Liver (tissue), 3 donors: ENCODE measurements around the gene RRP12.

ENCODE experiments used
- CTCF ChIP-seq: fragments of 150-350 bp; IDR thresholded peaks from 2 replicates; pipeline ENCODE4 v1.5.1; 2017; ENCODE audit warnings: improper control_type of control experiment, low read depth, low read length; ENCODE audit not compliant: missing input control
- FOXA1 ChIP-seq: IDR thresholded peaks from 2 replicates; pipeline ENCODE4 v1.6.1; 2016; ENCODE audit warnings: antibody characterized with exemption
- REST ChIP-seq: IDR thresholded peaks from 2 replicates; pipeline ENCODE4 v1.6.1; 2016; ENCODE audit warnings: antibody characterized with exemption, mild to moderate bottlenecking
- RXRA ChIP-seq, 2 donors: IDR thresholded peaks; 2 replicates each; pipeline ENCODE4 v1.6.1; 2017 to 2018; ENCODE audit warnings: antibody characterized with exemption in 2 of 2, mild to moderate bottlenecking in 1 of 2
- donor health status: healthy.
- donor health status: healthy.

- TF ChIP-seq CTCF (no peak), RXRA (IDR thresholded peaks at IDR 0.05) (no peak), FOXA1 (no peak), REST (no peak)
These were observed 88.2 kb downstream of the RRP12 start for GRCh38 chr10:97312897-97313296.
